Osteocyte (in vitro differentiated cells): ENCODE measurements around the gene MRGPRG. TPM values are rescaled to one million over a fixed set of nuclear protein-coding genes. Genes with fewer than 3 reads are reported as not detected.
A peak's percentile ranks its signal among the peaks of the same experiment; 100 is the strongest.
"Not testable (repeated sequence)": the region's sequence is repeated elsewhere in the genome, so short reads cannot be mapped to it uniquely, and the experiment has no call there.

Experiments used
- DNase-seq: peaks from one replicate; pipeline ENCODE4 v3.0.0; 2021; ENCODE audit warnings: mixed read lengths; ENCODE audit not compliant: unreplicated experiment; ENCODE audit errors: extremely low spot score
- H3K27ac Mint-ChIP-seq: one replicate; pipeline ENCODE4 v1.8.0; 2021; ENCODE audit warnings: mild to moderate bottlenecking, mixed read lengths; ENCODE audit not compliant: unreplicated experiment
- H3K27me3 Mint-ChIP-seq: one replicate; pipeline ENCODE4 v1.8.0; 2021; ENCODE audit warnings: mixed read lengths; ENCODE audit not compliant: unreplicated experiment
- H3K36me3 Mint-ChIP-seq: one replicate; pipeline ENCODE4 v1.8.0; 2021; ENCODE audit warnings: mixed read lengths; ENCODE audit not compliant: unreplicated experiment
- H3K4me1 Mint-ChIP-seq: one replicate; pipeline ENCODE4 v1.8.0; 2021; ENCODE audit warnings: mixed read lengths; ENCODE audit not compliant: unreplicated experiment
- H3K4me3 Mint-ChIP-seq: one replicate; pipeline ENCODE4 v1.8.0; 2021; ENCODE audit warnings: mild to moderate bottlenecking, moderate library complexity, mixed read lengths; ENCODE audit not compliant: unreplicated experiment
- H3K9me3 Mint-ChIP-seq: one replicate; pipeline ENCODE4 v1.8.0; 2021; ENCODE audit warnings: mixed read lengths; ENCODE audit not compliant: unreplicated experiment
- CTCF ChIP-seq: fragments of 200-600 bp; sonication (generic); IDR thresholded peaks from 2 replicates; pipeline ENCODE4 v1.5.0; 2021; ENCODE audit warnings: antibody characterized with exemption, mild to moderate bottlenecking, moderate library complexity
- total RNA-seq: library from RNA; stranded (reverse); gene quantifications from 2 replicates; pipeline ENCODE4 v1.2.1, GENCODE V29; 2021

Gene MRGPRG
- total RNA-seq, 1 donor from 2014 or later = not detected

GRCh38 chr11:3169255-3170043, 49.2 kb downstream of the MRGPRG start:
- no peaks in the 10 kb centered on the region for H3K27me3 Mint-ChIP-seq
- no peak for DNase-seq
- peak overlapping the region; percentile 38 for H3K4me3 Mint-ChIP-seq
- H3K9me3 Mint-ChIP-seq = no peaks in the 10 kb centered on the region
- no peak for TF ChIP-seq CTCF
- H3K36me3 Mint-ChIP-seq = no peaks in the 10 kb centered on the region
- peaks cover 22% of the 10 kb centered on the region for H3K4me1 Mint-ChIP-seq
- peak overlapping the region; percentile 64 for H3K27ac Mint-ChIP-seq

DNA sequence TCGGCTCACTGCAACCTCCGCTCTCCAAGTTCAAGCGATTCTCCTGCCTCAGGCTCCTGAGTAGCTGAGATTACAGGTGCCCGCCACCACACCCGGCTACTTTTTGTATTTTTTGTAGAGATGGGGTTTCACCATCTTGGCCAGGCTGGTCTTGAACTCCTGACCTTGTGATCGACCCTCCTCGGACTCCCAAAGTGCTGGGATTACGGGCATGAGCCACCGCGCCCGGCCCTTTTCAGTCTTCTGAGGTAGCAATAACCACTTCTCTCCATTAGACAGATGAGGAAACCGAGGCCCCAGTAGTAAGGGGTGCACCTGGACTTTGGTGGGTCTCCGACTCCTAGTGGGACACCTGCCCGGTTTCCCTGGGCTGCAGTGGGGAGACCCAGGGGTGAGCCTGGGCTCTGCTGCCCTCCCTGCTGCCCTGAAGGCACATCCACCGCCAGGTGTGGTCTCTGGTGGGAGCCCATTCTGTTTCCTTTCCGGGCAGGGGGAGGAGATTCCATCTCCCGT, 49.8 kb downstream of the MRGPRG start:
- not testable (repeated sequence) for H3K27me3 Mint-ChIP-seq, DNase-seq, H3K4me3 Mint-ChIP-seq, H3K27ac Mint-ChIP-seq, H3K36me3 Mint-ChIP-seq, H3K9me3 Mint-ChIP-seq
- H3K4me1 Mint-ChIP-seq = peaks cover 25% of the 10 kb centered on the region

Other genes starting within 250 kb of the MRGPRG start
- 147 and 148 TPM in 2 replicates for gene NAP1L4, start 226.5 kb downstream of the MRGPRG start, total RNA-seq
- gene CARS1, start 161.4 kb downstream of the MRGPRG start, total RNA-seq = 134 and 148 TPM in 2 replicates
- 47.7 and 47.9 TPM in 2 replicates for gene OSBPL5, start 53.5 kb downstream of the MRGPRG start, total RNA-seq
- gene MRGPRE, start 13.6 kb upstream of the MRGPRG start, total RNA-seq = not detected in 2 replicates
- gene ZNF195, start 160.3 kb upstream of the MRGPRG start, total RNA-seq = 15.8 and 18.5 TPM in 2 replicates